HuH-7.5 (cell line): Measurements from ENCODE around the gene MAP10.
A peak's percentile ranks its signal among the peaks of the same experiment; 100 is the strongest.

ENCODE experiments used
- DNase-seq: peaks from one replicate; pipeline ENCODE4 v3.0.0; 2011; ENCODE audit warnings: low spot score

The MAP10 gene

GRCh38 chr1:232795497-232796053, 9.6 kb upstream of the MAP10 start:
- no peak for DNase-seq

GRCh38 chr1:232797856-232798510, 7.2 kb upstream of the MAP10 start:
- no peak for DNase-seq

GRCh38 chr1:232798920-232799319, 6.3 kb upstream of the MAP10 start:
- DNase-seq, result no peak

- DNase-seq, result no peak
These were observed 932 bp downstream of the MAP10 start for GRCh38 chr1:232806186-232806510.

DNA sequence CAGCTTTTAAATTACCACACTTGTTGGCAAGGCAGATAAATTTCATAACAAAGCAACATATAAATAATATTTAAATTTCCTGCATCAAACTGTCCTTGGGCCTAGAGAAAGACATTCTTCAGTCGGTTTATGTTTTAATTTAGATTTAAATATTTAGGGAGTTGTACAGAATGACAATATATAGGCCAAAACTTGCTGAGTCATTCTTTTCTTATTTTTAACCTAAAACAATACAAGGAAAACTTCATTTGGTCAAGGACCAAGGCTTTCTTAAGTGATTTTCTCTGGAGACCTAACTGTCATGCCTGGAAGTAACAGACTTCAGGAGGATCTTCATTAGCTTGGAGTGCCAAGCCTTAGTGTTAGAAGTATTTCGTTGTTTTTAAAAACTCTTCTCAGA, 5.6 kb downstream of the MAP10 start:
- no peak for DNase-seq

DNA sequence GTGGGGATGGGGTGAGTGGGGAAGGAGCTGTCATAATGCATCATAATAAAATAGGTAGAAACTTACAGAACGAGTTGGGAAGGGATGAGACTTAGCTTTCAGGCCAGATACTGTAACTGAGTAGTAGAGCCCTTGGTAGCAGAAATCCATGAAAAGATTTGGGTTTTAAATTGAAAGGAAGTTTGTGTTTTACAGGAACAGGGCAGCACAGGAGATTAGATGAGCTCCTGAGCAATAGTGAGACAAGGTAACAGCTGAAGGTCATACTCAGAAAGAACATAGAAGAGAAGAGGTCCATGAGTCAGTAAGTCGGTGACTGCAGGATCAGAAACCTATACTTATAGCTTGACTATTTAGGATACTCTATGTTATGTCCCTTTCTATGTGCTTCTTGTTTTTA, 7.3 kb downstream of the MAP10 start:
- no peak for DNase-seq

DNA sequence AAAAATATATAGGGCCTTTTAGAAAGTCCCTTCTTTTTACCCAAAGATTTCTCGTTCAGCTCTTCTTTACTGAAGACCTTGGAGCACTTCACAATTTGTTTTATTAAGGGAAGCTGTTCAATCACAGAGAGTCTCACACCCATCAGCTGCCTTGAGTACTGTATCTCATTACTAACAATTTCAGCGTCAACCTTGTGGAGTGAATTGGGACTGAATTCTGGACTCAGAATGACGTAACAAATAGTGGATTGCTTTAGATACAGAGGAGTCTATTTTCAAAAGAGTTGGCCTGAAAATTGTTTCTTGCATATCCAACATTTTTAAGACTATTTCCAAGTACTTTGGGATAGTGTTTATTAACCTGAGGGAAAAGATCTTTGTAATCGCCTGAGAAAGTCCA, 7.9 kb downstream of the MAP10 start:
- no peak for DNase-seq

- no peak for DNase-seq
These were observed 8.5 kb downstream of the MAP10 start for GRCh38 chr1:232813760-232814159.

DNA sequence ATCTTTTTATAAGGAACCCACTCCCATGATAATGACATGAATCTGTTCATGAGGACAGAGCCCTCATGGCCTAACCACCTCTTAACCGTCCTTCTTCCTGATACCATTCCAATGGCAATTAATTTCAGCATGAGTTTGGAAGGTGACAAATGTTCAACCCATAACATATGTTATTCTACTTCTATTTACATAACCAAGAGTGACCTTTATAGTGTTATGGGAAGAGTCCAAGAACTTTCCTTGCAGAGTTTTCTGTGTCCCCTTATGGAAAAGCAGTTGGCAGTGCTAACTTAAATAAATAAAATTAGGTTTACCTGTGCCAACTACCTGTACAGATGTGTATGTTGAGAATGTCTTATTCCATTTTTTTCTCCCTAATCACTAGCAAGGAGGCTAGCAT, 11.1 kb downstream of the MAP10 start:
- no peak for DNase-seq

GRCh38 chr1:232818040-232818439, 12.8 kb downstream of the MAP10 start:
- no peak for DNase-seq

GRCh38 chr1:232820431-232820830, 15.2 kb downstream of the MAP10 start:
- DNase-seq, result no peak

DNA sequence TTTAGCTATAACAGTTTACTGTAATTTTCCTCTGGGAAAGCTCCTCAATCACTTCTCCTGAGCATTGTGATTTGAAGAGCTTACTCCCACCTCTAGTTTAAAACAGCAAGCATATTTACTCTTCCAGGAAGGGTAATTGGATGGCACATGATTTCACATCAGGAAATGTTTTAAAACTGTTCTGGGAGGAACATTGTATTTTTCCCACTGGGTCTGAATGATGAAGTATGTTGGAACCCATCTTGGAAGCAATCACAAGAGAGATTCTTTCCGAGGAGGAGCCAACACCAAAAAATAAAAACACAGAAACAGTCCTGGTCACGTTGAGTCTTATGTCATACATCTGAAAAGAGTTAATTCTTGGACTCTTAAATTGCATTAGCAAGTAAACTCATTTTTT, 17.3 kb downstream of the MAP10 start:
- DNase-seq, result no peak

DNA sequence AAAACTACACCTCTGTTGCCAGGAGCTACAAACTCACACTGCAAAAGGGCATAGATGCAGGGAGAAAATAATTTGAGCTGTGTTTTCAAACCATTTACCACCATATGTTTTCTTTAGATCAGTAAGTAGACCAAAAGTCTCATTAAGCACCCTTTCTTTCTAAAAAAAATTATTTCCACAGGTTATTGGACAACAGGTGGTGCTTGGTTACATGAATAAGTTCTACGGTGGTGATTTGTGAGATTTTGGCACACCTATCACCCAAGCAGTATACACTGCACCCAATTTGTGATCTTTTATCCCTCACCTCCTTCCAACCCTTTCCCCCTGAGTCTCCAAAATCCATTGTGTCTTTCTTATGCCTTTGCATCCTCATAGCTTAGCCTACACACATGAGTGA, 21.1 kb downstream of the MAP10 start:
- no peak for DNase-seq

GRCh38 chr1:232830661-232831060, 25.4 kb downstream of the MAP10 start:
- DNase-seq, result peak; percentile 7

GRCh38 chr1:232831895-232832294, 26.7 kb downstream of the MAP10 start:
- DNase-seq, result no peak

DNA sequence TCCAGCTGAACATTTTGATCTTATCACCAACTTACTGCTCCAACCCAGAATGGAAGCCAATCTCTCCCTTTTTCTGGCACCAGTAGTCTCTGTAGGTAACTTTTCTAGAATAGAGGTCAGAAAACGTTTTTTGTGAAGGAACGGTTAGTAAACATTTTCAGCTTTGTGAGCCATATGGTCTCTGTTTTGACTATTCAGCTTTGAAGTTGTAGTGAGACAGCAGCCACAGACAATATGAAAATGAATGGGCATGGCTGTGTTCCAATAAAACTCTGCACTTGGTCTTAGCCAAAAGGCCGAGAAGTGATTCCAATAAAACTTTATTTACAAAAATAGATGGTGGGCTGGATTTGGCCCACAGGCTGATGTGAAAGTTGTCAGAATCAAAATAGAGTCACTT, 28.9 kb downstream of the MAP10 start:
- DNase-seq, result no peak

DNA sequence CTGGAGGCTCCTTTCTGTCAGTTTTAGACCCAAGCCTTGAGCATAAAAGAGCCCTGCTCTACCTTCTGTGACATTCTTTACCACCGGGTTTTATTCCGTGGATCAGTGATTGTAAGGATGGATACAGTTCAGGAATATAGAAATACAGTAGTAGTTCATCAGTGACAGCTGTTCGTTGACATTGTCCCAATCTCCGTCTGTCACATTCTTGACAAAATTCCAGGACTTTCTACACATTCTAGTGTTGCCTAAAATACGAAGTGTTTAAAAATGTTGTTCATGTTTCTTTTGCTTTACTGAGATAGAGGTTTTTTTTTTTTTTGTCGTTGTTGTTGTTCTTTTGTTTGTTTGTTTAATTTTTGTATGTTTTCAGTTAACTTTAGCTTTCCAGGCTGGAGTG, 29.9 kb downstream of the MAP10 start:
- DNase-seq, result no peak

DNA sequence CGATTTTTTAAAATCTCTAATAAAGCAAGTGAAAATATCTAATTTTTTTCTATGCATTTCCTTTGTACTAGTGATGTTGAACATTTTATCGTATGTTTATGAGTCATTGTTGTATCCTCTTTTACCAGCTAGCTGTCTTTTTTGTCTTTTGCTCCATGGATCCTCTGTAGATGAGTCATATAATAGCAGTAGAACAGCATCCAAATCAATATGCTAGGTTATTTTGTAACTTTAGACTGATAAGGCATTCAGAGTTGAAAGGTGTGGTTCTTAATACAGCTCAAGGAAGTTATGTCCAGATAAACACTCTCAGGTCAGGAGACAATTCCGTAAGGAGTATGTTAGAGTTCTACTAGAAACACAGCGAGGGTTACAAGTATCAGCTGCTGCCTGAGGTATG, 31.9 kb downstream of the MAP10 start:
- DNase-seq, result no peak

DNA sequence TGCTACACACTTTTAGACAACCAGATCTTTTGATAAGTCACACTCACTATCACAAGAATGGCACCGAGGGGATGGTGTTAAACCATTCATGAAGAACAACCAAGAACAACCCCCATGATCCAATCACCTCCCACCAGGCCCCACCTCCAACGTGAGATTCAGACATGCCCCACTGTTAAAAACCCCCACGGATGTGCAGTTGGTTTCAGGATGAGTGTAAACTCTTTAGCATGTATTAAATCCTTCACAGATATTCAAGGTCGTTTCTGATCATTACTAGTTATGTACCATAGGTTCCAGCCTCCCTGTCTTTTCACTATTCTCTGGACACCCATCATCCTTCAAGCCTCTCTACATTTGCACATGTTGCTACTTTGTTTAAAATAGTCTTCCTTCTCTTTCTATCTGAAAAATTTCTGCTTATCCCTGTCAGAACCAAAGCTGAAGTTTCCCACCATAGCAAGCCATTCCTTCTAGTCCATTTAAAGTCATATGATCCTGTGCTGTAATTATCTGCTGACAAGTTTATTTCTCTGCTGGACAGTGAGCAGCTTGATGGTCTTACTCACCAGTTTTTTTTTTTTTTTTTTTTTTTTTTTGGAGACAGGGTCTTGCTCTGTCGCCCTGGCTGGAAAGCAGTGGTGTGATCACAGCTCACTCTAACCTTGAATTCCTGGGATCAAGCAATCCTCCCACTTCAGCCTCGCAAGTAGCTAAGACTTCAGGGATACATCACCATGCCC, 36.8 kb downstream of the MAP10 start:
- no peak for DNase-seq

DNA sequence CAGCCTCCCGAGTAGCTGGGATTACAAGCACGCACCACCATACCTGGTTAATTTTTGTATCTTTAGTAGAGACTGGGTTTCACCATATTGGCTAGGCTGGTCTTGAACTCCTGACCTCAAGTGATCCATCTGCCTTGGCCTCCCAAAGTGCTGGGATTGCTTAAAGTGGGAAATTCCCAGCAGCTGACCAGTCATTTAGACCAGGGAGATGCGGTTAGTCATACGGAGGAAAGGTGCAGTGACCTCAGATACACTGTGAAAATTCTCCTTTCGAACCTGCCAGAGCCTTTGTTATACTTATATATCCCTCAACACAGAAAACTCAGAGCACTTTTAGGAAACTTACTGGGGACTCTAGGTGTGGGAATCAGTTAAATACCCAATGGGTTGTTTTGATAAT, 39.6 kb downstream of the MAP10 start:
- no peak for DNase-seq

DNA sequence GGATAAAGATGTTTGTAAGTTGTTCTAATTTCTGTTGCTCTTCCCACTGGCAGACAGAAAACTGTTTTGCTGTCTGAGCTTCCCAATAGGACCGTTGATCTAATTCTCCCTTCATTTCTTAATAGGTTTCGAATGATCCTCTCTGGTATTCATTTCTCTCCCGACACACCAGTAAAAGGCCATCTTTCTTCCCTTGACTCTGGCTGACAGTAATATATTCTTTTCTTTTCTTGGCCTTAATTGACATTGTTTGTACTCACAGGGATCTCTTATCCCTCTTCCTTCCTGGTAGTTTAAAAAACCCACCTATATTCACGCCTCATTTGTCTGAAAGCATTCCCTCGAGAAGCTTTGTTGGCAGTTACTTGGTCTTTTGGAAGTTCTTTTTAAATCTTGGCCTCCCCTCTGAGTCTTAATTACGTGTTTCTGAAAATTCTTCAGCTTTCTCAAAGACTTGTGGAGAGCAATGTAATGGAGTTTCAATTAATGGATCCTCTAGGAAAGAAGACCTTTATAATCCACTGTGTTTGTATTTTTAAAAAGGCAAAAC, 40.3 kb downstream of the MAP10 start:
- no peak for DNase-seq

- no peak for DNase-seq
These were observed 46.3 kb downstream of the MAP10 start for GRCh38 chr1:232851532-232851931.

GRCh38 chr1:232853994-232854797, 49.0 kb downstream of the MAP10 start:
- DNase-seq, result no peak
